NCI-H2196 (cell line): ENCODE results near the gene HOXB5.

Experiments used
- DNase-seq: peaks from one replicate; lab custom pipeline; 2025; ENCODE audit not compliant: unreplicated experiment; lab: John Stamatoyannopoulos, UW

The HOXB5 gene

GRCh38 chr17:48630009-48630924 is 36.7 kb upstream of the HOXB5 start:
- no peak for DNase-seq

GRCh38 chr17:48629411-48629759 is 35.8 kb upstream of the HOXB5 start:
- DNase-seq = no peak

DNA sequence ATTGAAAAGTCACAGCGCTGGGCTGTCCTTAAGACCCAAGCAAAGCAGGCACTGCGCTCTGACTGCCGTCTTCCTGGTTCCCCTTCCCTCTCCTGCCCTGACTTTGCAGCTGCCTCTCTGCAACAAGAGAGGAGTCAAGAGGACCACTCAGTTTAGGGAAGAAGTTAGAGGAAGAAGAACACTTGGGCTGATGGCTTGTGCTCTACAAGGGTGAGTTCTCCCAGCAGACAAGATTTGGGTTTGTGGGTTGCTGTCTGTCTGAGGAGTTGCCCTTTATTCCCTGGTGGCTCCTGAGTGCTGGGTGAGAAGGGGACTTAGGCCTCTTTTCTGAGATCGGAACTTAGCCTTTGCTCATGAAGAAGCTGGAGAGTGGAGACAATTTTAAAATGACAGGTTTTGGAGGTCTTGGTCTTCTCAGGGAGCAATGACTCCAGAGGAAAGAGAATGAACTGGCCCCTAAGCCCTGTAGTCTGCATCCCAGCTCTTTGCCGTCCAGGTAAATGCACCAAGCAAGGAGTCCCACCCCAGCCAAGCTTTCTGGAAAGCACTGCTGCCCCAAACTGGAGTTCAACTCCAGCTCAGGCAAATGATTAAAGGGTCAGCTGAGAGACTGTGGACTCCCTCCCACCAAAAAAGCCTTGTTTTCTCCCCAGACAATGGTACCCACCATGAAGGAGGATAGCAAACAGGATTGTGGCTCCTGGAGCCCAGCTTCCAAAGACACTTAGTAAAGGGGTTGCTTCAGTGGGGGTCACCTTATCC is 35.3 kb upstream of the HOXB5 start:
- DNase-seq = no peak

DNA sequence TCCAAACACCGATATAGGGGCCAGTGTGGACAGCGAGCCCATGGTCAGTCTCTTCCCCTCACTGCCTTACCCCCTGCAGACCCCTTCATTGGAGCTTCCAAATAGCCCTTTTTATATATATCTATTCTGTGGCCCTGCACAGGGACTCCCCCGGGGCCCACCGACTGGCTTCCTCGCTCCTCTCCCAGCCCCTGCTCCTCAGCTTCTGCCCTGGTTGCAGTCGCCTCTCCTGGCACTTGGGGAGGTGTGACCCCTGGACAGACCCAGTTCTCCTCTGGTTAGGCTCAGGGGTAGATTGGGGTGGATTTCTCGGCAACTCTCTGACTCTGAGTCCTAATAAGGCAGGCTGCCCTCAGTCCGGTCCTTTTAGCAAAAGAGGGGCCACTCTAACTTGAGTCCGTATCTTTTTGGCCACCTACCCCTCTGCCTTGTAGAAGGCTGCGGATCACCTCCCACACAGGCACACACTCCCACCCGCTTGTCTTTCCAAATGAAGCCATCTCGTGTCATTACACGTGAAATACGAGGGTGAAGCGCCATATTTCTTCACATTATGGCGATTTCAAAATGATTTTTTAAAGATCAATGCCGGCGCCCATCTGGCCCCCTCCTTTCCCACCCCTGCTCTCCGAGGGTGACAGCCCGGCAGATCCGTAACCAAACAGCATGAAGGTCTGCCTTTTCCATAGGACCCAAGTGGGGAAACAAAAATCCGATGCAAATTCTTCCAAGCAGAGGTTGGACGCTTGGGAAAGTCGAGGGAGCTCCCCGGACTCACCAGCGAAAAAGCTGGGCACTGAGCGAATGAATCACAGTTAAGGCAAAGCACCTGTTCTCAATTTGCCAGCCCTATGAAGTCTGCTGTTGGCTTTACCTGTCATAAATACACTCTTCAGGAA is 34.3 kb upstream of the HOXB5 start:
- no peak for DNase-seq

- DNase-seq = no peak
Observed at GRCh38 chr17:48627118-48627597, 33.6 kb upstream of the HOXB5 start.

DNA sequence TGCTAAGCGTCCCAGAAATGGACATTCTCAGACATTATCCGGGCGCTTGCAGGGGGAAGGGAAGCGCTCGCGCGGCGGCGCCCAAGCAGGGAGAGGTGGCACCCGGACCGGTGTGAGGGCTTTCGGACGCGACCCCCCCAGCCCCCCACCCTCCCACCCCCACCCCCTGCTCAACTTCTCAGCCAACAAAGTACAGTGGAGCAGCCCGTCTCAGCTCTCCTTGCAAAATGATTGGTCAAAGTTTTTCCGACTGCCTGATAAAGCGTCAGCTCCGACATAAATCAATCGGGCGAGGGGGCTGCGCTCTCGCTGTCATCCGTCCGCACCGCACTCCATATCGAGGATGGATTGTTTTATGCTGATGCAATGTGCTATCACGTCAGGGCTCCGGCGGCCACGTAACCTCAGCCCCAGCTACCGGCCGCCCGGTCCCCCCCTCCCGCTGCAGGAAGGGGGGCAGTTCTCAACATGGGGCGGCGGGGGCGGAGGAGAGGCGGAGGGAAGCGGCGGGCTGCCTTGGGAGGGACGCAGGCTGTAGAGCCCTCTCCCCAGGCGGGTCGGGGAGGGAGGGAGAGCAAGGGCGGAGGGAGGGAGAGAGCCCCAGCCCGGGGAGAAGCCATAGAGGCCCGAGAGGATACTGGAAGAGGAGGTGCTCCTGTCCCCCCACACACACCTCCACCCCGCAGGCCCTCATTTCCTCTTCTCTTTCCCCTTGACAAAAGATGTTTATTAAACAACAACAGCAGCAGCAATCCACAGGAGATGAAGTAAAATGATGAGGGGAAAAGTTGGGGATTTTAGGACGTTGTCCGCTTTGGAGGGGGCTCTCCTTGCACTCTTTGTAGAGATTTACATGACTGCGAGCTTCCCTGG is 32.9 kb upstream of the HOXB5 start, which contains the start of gene HOXB9:
TSS of gene HOXB9 (minus strand) at position 114 of the 873 bp plus-strand sequence. CDS start at position 25, 89 bp downstream.
- peak; percentile 34 for DNase-seq

DNA sequence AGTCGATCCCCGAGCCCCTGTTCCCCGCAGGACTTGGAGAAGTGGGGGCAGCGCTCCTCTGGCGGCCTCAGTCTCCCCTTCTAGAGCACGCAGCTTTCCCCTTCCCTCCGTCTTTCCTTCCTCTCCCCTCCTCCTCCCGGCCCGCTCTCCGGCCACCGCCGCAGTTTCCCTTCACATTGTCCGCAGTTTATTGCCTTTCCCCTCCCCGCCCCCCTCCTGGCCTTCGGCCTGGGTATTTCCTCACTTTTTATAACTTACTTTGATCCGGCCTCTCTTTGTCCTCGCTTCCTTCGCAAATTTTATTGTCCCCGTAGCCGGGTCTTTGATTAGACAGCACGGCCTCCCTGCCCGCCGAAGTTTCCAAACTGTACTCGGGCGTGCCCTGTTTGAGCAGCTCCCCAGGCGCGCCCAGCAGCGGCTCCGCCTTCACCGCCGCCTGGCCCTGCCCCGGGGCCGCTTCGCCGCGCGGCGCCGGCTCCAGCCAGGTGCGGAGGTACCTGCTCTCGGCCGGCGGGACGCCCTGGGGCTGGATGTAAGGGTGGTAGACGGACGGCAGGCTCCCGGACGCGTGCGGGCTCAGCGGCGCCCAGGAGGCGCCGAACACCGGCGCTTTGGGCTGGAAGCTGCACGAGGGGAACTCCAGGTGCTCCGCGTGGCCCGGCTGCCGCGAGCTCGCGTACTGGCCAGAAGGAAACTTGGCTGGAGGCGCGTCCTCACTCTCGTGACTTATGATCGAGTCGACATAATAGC is 32.1 kb upstream of the HOXB5 start:
- DNase-seq = peak; percentile 41

DNA sequence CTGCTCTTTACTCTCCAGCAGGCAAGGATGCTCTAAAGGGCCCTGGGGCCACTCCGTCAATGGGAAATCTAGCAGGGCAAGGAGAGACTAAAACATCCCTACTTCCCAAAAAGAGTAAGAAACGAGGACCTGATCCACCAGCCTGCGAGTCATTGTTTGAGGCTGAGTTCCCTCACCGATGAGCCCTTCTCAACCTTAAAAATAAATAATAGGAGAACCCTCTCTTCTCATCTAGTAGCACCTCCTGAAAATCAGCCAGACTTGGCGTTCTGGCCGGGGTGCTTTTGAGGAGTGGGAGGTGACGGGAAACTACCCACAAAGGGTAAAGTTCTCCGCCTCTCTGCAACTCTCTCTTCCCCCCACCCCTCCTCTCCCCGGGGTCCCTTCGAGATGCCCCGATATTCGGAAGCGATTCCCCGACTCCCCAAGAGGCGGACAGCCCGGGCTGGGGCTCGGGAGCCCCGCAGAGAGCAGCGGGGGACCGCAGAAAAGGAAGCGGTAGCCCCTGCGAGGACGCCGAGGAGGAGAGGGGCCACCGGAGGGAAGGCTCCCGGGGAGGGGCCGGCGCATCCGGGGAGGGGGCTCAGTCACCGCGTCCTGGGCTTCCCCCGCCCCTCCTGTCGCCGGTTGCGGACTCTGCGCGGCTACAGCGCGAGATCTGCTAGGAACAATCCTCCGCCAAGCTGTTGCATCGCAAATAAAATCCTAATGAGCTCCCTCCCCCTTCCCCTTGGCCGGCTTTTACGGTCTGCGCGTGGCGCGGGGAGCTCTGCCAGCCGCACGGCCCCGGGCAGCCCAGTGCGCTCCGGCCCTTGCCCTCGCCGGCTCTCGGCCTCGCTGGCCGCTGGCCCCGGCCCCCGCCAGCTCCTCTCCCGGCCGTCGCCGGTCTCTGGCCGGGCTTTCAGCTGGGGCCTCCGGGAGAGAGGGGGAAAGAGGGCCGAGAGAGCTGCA is 31.2 kb upstream of the HOXB5 start:
- peak; percentile 18 for DNase-seq

- DNase-seq = no peak
Observed at GRCh38 chr17:48624118-48624517, 30.5 kb upstream of the HOXB5 start.

- no peak for DNase-seq
Observed at GRCh38 chr17:48623583-48623982, 30.0 kb upstream of the HOXB5 start.

- no peak for DNase-seq
Observed at GRCh38 chr17:48622857-48623256, 29.3 kb upstream of the HOXB5 start.

DNA sequence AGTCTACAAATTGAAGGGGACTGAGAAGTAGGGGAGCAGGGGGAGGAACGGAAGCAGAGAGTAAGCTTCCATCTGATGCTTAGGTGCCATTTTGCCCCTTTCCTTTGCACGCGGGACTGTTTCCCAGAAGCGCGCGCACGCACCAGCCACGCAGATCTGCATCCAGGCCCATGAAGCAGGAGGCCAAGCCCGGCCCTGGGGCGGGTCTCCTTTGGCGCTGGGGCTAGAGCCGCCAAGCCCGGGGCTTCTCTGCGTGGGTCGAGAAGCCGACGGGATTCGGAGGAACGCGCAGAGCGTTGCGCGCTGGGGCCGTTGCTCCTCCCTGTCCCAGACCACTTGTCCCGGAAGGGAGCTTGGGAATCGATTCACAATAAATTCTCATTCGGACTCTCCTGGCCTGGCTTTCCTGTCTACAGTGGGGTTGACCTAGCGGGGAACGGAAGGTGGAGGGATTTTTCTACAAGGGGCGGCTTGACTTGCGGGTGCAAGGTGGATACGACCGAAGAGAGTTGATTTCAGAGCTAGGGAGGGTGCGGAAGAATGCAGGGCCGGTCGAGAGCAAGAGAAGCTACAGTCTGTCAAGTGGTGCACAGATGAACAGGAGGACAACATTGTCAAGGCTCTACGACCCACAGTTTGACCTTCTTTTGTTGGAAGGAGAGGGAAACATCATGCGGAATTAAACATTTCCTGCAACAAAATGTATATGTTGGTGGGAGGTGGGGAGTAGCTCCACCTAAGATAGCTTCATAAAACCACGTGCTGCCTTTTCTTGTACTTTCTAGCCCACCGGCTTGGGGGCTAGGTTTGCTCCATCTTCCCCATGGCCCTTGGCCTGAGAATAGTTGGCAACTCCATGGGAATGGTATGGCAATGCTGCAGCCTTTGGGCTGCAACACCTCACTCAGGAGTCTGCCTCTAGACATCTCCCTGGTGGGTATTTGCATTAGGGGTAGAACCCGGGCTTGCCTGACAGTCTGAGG is 28.1 kb upstream of the HOXB5 start:
- no peak for DNase-seq

GRCh38 chr17:48620461-48621139 is 27.0 kb upstream of the HOXB5 start:
- no peak for DNase-seq

- no peak for DNase-seq
Observed at GRCh38 chr17:48619826-48620449, 26.4 kb upstream of the HOXB5 start.

DNA sequence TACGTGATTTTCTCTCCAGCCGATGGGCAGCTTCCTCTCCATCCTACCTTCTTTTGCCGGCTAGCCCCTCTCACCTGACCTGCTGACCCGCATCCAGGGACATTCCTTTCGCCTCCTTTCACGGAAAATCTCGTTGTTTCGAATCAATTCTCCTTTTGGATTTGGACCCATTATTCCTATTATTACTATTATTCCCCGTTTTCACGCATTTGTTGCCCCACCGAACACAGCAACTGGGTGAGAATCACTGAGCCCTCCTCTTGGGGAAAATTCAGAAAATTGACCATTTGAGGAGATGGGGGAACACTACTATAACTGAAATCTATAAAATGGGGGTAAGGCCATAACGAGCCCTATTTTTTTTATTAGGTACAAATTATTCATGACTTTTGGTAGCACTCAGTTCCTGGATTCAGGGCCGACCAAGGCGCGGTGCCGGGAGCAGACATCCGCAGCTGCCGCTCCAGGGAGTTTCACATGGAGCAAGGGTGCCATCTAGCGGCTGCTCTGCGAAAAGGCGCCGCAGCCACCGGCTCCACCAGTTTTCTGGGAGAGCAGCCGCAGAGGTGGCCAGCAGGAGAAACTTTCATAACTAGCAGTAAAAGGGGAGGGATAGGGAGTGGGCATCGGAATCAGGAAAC is 24.8 kb upstream of the HOXB5 start:
- peak; percentile 87 for DNase-seq
